ENCODE measurements around the gene POLR2J2.
A peak's percentile ranks its signal among the peaks of the same experiment; 100 is the strongest.
"Not testable (repeated sequence)": the region's sequence is repeated elsewhere in the genome, so short reads cannot be mapped to it uniquely, and the experiment has no call there.

POLR2J2 gene

GRCh38 chr7:102671956-102672307 is 469 bp upstream of the POLR2J2 start:
- DNase-seq (ENCODE audit: low read depth), result not testable (repeated sequence)

- DNase-seq (ENCODE audit: low read depth), result not testable (repeated sequence)
Measured at GRCh38 chr7:102667523-102667922, 3.9 kb downstream of the POLR2J2 start.

GRCh38 chr7:102666850-102667249 is 4.6 kb downstream of the POLR2J2 start:
- DNase-seq (ENCODE audit: low read depth), result not testable (repeated sequence)

- not testable (repeated sequence) for DNase-seq (ENCODE audit: low read depth)
Measured at GRCh38 chr7:102664765-102665164, 6.7 kb downstream of the POLR2J2 start.

- not testable (repeated sequence) for DNase-seq (ENCODE audit: low read depth)
Measured at GRCh38 chr7:102649924-102650323, 21.5 kb downstream of the POLR2J2 start, which contains the start of gene SPDYE2B. Gene SPDYE2B (plus strand): TSS chr7:102650319. CDS start chr7:102652349, 2,030 bp downstream.

GRCh38 chr7:102647813-102648212 is 23.6 kb downstream of the POLR2J2 start:
- not testable (repeated sequence) for DNase-seq (ENCODE audit: low read depth)

GRCh38 chr7:102643404-102643803 is 28.1 kb downstream of the POLR2J2 start:
- DNase-seq (ENCODE audit: low read depth), result not testable (repeated sequence)

GRCh38 chr7:102642691-102643090 is 28.8 kb downstream of the POLR2J2 start, which contains the start of gene UPK3BL1:
Gene UPK3BL1 (minus strand): TSS chr7:102642791. CDS start chr7:102642741, 50 bp downstream.
- DNase-seq (ENCODE audit: low read depth), result not testable (repeated sequence)

- not testable (repeated sequence) for DNase-seq (ENCODE audit: low read depth)
Measured at GRCh38 chr7:102638848-102639247, 32.6 kb downstream of the POLR2J2 start.

- not testable (repeated sequence) for DNase-seq (ENCODE audit: low read depth)
Measured at GRCh38 chr7:102636956-102637355, 34.5 kb downstream of the POLR2J2 start.

- not testable (repeated sequence) for DNase-seq (ENCODE audit: low read depth)
Measured at GRCh38 chr7:102635354-102635753, 36.1 kb downstream of the POLR2J2 start.

- not testable (repeated sequence) for DNase-seq (ENCODE audit: low read depth)
Measured at GRCh38 chr7:102634299-102634698, 37.2 kb downstream of the POLR2J2 start.

GRCh38 chr7:102630622-102631021 is 40.8 kb downstream of the POLR2J2 start:
- not testable (repeated sequence) for DNase-seq (ENCODE audit: low read depth)

- DNase-seq (ENCODE audit: low read depth), result not testable (repeated sequence)
Measured at GRCh38 chr7:102627271-102627904, 44.1 kb downstream of the POLR2J2 start.

- DNase-seq (ENCODE audit: low read depth), result not testable (repeated sequence)
Measured at GRCh38 chr7:102618122-102618521, 53.3 kb downstream of the POLR2J2 start.

GRCh38 chr7:102616507-102617125 is 54.8 kb downstream of the POLR2J2 start, which contains the start of gene RASA4:
Gene RASA4 (minus strand): TSS chr7:102616756. CDS start chr7:102616689, 67 bp downstream.
- DNase-seq (ENCODE audit: low read depth), result peak; percentile 11

Measured in stimulated activated CD8-positive, alpha-beta memory T cell treated with anti-CD3 and anti-CD28 coated beads, Interleukin-15, amount 100 ng/mL, for 1 hour (primary cell).